GM10248 (cell line): ENCODE measurements around the gene PDIA6.
"Not testable (repeated sequence)": the region's sequence is repeated elsewhere in the genome, so short reads cannot be mapped to it uniquely, and the experiment has no call there.

Experiments
- CTCF ChIA-PET: fragments of 300-600 bp; sonication (Branson Sonifier 250); formaldehyde crosslinking; extraction: SDS; loops from one replicate; lab custom pipeline; 2021; ENCODE audit warnings: antibody characterized with exemption; lab: Yijun Ruan, JAX
- POLR2A ChIA-PET: fragments of 350-650 bp; sonication (Branson Sonifier 250); formaldehyde crosslinking; extraction: SDS; loops from one replicate; lab custom pipeline; 2020; ENCODE audit warnings: antibody characterized with exemption; lab: Yijun Ruan, JAX
- DNase-seq: peaks from one replicate; pipeline ENCODE4 v3.0.0; 2012; ENCODE audit errors: extremely low spot score
- CTCF ChIP-seq: IDR thresholded peaks from 2 replicates; pipeline ENCODE4 v1.5.1; 2012; ENCODE audit warnings: mild to moderate bottlenecking, low read depth; ENCODE audit errors: extremely low read depth, missing control alignments, control extremely low read depth

The PDIA6 gene

GRCh38 chr2:10786240-10786982 is 26.2 kb downstream of the PDIA6 start:
- ChIA-PET CTCF (interaction anchor here (0.8 to 1.2 kb wide), 3 partner anchors 11 to 156 kb away, joined by 3 read pairs; no protein-coding TSS in a partner anchor), POLR2A (no interaction called here)
- no peak for TF ChIP-seq CTCF
- DNase-seq: no peak

GRCh38 chr2:10785260-10785659 is 27.3 kb downstream of the PDIA6 start:
- POLR2A ChIA-PET: no interaction called here
- no peak for TF ChIP-seq CTCF
- CTCF ChIA-PET: interaction anchor here (1.1 to 3.0 kb wide), 2 partner anchors 11 to 47 kb away, joined by 3 to 10 read pairs; no protein-coding TSS in a partner anchor
- DNase-seq: no peak

GRCh38 chr2:10784719-10785118 is 27.9 kb downstream of the PDIA6 start:
- DNase-seq: no peak
- no peak for TF ChIP-seq CTCF
- ChIA-PET CTCF (interaction anchor here (1.1 to 3.0 kb wide), 2 partner anchors 11 to 48 kb away, joined by 3 to 10 read pairs; no protein-coding TSS in a partner anchor), POLR2A (interaction anchor here (0.6 kb wide), 1 partner anchor 14 kb away, joined by 3 read pairs; no protein-coding TSS in a partner anchor)

GRCh38 chr2:10783421-10783820 is 29.2 kb downstream of the PDIA6 start:
- TF ChIP-seq CTCF: no peak
- ChIA-PET CTCF (interaction anchor here (2.4 to 3.0 kb wide), 2 partner anchors 8 to 49 kb away, joined by 9 to 10 read pairs; no protein-coding TSS in a partner anchor), POLR2A (no interaction called here)
- DNase-seq: no peak

GRCh38 chr2:10781746-10782145 is 30.8 kb downstream of the PDIA6 start:
- ChIA-PET POLR2A (no interaction called here), CTCF (interaction anchor here (2.4 kb wide), 1 partner anchor 10 kb away, joined by 9 read pairs; no protein-coding TSS in a partner anchor)
- no peak for DNase-seq
- no peak for TF ChIP-seq CTCF

- CTCF ChIA-PET: interaction anchor here (2.4 kb wide), 1 partner anchor 11 kb away, joined by 9 read pairs; no protein-coding TSS in a partner anchor
- POLR2A ChIA-PET: not testable (repeated sequence)
These were observed 31.8 kb downstream of the PDIA6 start for GRCh38 chr2:10780821-10781220.

GRCh38 chr2:10780491-10780820 is 32.1 kb downstream of the PDIA6 start:
- TF ChIP-seq CTCF: no peak
- ChIA-PET POLR2A (no interaction called here), CTCF (no interaction called here)
- DNase-seq: no peak

More at GRCh38 chr2:10780821-10781220, 31.8 kb downstream of the PDIA6 start:
- DNase-seq: not testable (repeated sequence)
